HEK293 (cell line): Measurements from ENCODE around the gene JHY.
A peak's percentile ranks its signal among the peaks of the same experiment; 100 is the strongest.

Source experiments
- CTCF ChIA-PET: fragments of 350-600 bp; formaldehyde crosslinking; extraction: SDS; loops from one replicate; lab custom pipeline; 2021; ENCODE audit warnings: antibody characterized with exemption; lab: Yijun Ruan, JAX
- POLR2A ChIA-PET: fragments of 300-600 bp; formaldehyde crosslinking; extraction: SDS; loops from one replicate; lab custom pipeline; 2020; ENCODE audit warnings: antibody characterized with exemption, inconsistent platforms; lab: Yijun Ruan, JAX
- H3K27ac ChIP-seq: fragments of 200-500 bp; sonication (Bioruptor generic); 2 replicates; pipeline ENCODE4 v1.5.1; 2014; ENCODE audit warnings: low read depth, low read length, control low read depth, inconsistent platforms; ENCODE audit errors: extremely low read depth
- H3K36me3 ChIP-seq, 2 experiments: fragments of 200-500 bp in 1 of 2; sonication (Bioruptor generic) in 1 of 2; 1 replicate in 1 of 2; 2 replicates in 1 of 2; pipeline ENCODE4 v1.5.1; 2014 to 2017; ENCODE audit warnings: inconsistent platforms in 2 of 2, low read length in 2 of 2; ENCODE audit not compliant: control insufficient read depth in 2 of 2, insufficient read depth in 1 of 2
- H3K4me1 ChIP-seq: fragments of 200-500 bp; sonication (Bioruptor generic); 2 replicates; pipeline ENCODE4 v1.5.1; 2014; ENCODE audit warnings: mild to moderate bottlenecking, low read length, inconsistent platforms; ENCODE audit not compliant: control insufficient read depth, insufficient read depth
- H3K4me3 ChIP-seq: 2 replicates; pipeline ENCODE4 v1.5.1; 2011; ENCODE audit warnings: low read depth, mild to moderate bottlenecking, control low read depth, low read length, moderate library complexity
- H3K9me3 ChIP-seq: fragments of 200-500 bp; sonication (Bioruptor generic); 2 replicates; pipeline ENCODE4 v1.5.1; 2014; ENCODE audit warnings: low read depth, low read length, inconsistent platforms; ENCODE audit not compliant: control insufficient read depth, insufficient read depth
- GFI1B ChIP-seq: fragments of 450-650 bp; formaldehyde crosslinking; IDR thresholded peaks from 2 replicates; pipeline ENCODE4 v1.5.1; 2016; ENCODE audit warnings: missing biosample characterization, missing genetic modification characterization
- GLI4 ChIP-seq: fragments of 450-650 bp; formaldehyde crosslinking; IDR thresholded peaks from 2 replicates; pipeline ENCODE4 v1.5.1; 2016; ENCODE audit warnings: missing biosample characterization, missing genetic modification characterization
- KLF8 ChIP-seq: fragments of 450-650 bp; formaldehyde crosslinking; IDR thresholded peaks from 2 replicates; pipeline ENCODE4 v1.5.1; 2016; ENCODE audit warnings: missing biosample characterization, missing genetic modification characterization
- KLF9 ChIP-seq: fragments of 450-650 bp; formaldehyde crosslinking; IDR thresholded peaks from 2 replicates; pipeline ENCODE4 v1.5.1; 2016; ENCODE audit warnings: missing biosample characterization, missing genetic modification characterization, low read depth
- RBAK ChIP-seq: fragments of 450-650 bp; formaldehyde crosslinking; IDR thresholded peaks from 2 replicates; pipeline ENCODE4 v1.5.1; 2016; ENCODE audit warnings: missing biosample characterization, missing genetic modification characterization
- REPIN1 ChIP-seq: fragments of 450-650 bp; formaldehyde crosslinking; IDR thresholded peaks from 2 replicates; pipeline ENCODE4 v1.5.1; 2017; ENCODE audit warnings: missing biosample characterization, missing genetic modification characterization, low read depth
- SCRT2 ChIP-seq: fragments of 450-650 bp; formaldehyde crosslinking; IDR thresholded peaks from 2 replicates; pipeline ENCODE4 v1.5.1; 2016; ENCODE audit warnings: missing biosample characterization, missing genetic modification characterization
- SETDB1 ChIP-seq: IDR thresholded peaks from one replicate; pipeline ENCODE4 v1.6.1; 2017; ENCODE audit warnings: mild to moderate bottlenecking, low read length, moderate library complexity, mixed read lengths; ENCODE audit not compliant: insufficient read length
- YY2 ChIP-seq: fragments of 450-650 bp; formaldehyde crosslinking; IDR thresholded peaks from 2 replicates; pipeline ENCODE4 v1.5.1; 2016; ENCODE audit warnings: missing biosample characterization, missing genetic modification characterization
- ZNF140 ChIP-seq: fragments of 450-650 bp; formaldehyde crosslinking; IDR thresholded peaks from 2 replicates; pipeline ENCODE4 v1.5.1; 2016; ENCODE audit warnings: missing biosample characterization, missing genetic modification characterization
- ZNF146 ChIP-seq: fragments of 450-650 bp; formaldehyde crosslinking; IDR thresholded peaks from 2 replicates; pipeline ENCODE4 v1.5.1; 2016; ENCODE audit warnings: missing biosample characterization, missing genetic modification characterization
- ZNF16 ChIP-seq: fragments of 450-650 bp; formaldehyde crosslinking; IDR thresholded peaks from 2 replicates; pipeline ENCODE4 v1.5.1; 2016; ENCODE audit warnings: low read depth, missing biosample characterization, missing genetic modification characterization
- ZNF174 ChIP-seq: fragments of 450-650 bp; formaldehyde crosslinking; IDR thresholded peaks from 2 replicates; pipeline ENCODE4 v1.5.0; 2017; ENCODE audit warnings: missing biosample characterization, mild to moderate bottlenecking, missing genetic modification characterization
- ZNF24 ChIP-seq: fragments of 450-650 bp; formaldehyde crosslinking; IDR thresholded peaks from 2 replicates; pipeline ENCODE4 v1.5.1; 2016; ENCODE audit warnings: missing biosample characterization, missing genetic modification characterization
- ZNF292 ChIP-seq: fragments of 450-650 bp; formaldehyde crosslinking; IDR thresholded peaks from 2 replicates; pipeline ENCODE4 v1.5.1; 2016; ENCODE audit warnings: low read depth, missing biosample characterization, missing genetic modification characterization, borderline replicate concordance
- ZNF37A ChIP-seq: fragments of 450-650 bp; IDR thresholded peaks from 2 replicates; pipeline ENCODE4 v1.5.1; 2018; ENCODE audit warnings: missing biosample characterization, missing genetic modification characterization
- ZNF404 ChIP-seq: fragments of 450-650 bp; formaldehyde crosslinking; IDR thresholded peaks from 2 replicates; pipeline ENCODE4 v1.5.1; 2017; ENCODE audit warnings: missing biosample characterization, missing genetic modification characterization
- ZNF529 ChIP-seq: fragments of 450-650 bp; formaldehyde crosslinking; IDR thresholded peaks from 2 replicates; pipeline ENCODE4 v1.5.1; 2017; ENCODE audit warnings: missing genetic modification characterization, missing biosample characterization; ENCODE audit not compliant: insufficient replicate concordance
- ZNF558 ChIP-seq: fragments of 450-650 bp; formaldehyde crosslinking; IDR thresholded peaks from 2 replicates; pipeline ENCODE4 v1.5.1; 2016; ENCODE audit warnings: missing biosample characterization, missing genetic modification characterization
- ZNF560 ChIP-seq: fragments of 450-650 bp; formaldehyde crosslinking; IDR thresholded peaks from 2 replicates; pipeline ENCODE4 v1.5.1; 2017; ENCODE audit warnings: missing biosample characterization, missing genetic modification characterization, borderline replicate concordance
- ZNF610 ChIP-seq: fragments of 450-650 bp; formaldehyde crosslinking; IDR thresholded peaks from 2 replicates; pipeline ENCODE4 v1.5.1; 2016; ENCODE audit warnings: missing biosample characterization, missing genetic modification characterization, borderline replicate concordance
- ZNF621 ChIP-seq: fragments of 450-650 bp; formaldehyde crosslinking; IDR thresholded peaks from 2 replicates; pipeline ENCODE4 v1.5.1; 2017; ENCODE audit warnings: missing biosample characterization, missing genetic modification characterization
- ZNF670 ChIP-seq: fragments of 450-650 bp; formaldehyde crosslinking; IDR thresholded peaks from 2 replicates; pipeline ENCODE4 v1.5.1; 2016; ENCODE audit warnings: missing biosample characterization, missing genetic modification characterization, low read depth
- ZNF677 ChIP-seq: fragments of 450-650 bp; IDR thresholded peaks from 2 replicates; pipeline ENCODE4 v1.5.0; 2018; ENCODE audit warnings: missing biosample characterization, mild to moderate bottlenecking, missing genetic modification characterization, moderate library complexity
- ZNF707 ChIP-seq: fragments of 450-650 bp; formaldehyde crosslinking; IDR thresholded peaks from 2 replicates; pipeline ENCODE4 v1.5.1; 2016; ENCODE audit warnings: missing biosample characterization, missing genetic modification characterization
- ZNF747 ChIP-seq: fragments of 450-650 bp; formaldehyde crosslinking; IDR thresholded peaks from 2 replicates; pipeline ENCODE4 v1.5.1; 2016; ENCODE audit warnings: missing biosample characterization, missing genetic modification characterization
- ZNF830 ChIP-seq: fragments of 450-650 bp; IDR thresholded peaks from 2 replicates; pipeline ENCODE4 v1.5.0; 2018; ENCODE audit warnings: missing biosample characterization, missing genetic modification characterization, low read depth, mild to moderate bottlenecking, moderate library complexity
- TF ChIP-seq, protein P1 (sequence below): fragments of 450-650 bp; formaldehyde crosslinking; IDR thresholded peaks from 2 replicates; pipeline ENCODE4; 2016; ENCODE audit warnings: missing biosample characterization, missing genetic modification characterization
- TF ChIP-seq, protein P2 (sequence below): fragments of 450-650 bp; formaldehyde crosslinking; IDR thresholded peaks from 2 replicates; pipeline ENCODE4 v1.5.1; 2016; ENCODE audit warnings: missing biosample characterization, missing genetic modification characterization, borderline replicate concordance

The JHY gene

DNA sequence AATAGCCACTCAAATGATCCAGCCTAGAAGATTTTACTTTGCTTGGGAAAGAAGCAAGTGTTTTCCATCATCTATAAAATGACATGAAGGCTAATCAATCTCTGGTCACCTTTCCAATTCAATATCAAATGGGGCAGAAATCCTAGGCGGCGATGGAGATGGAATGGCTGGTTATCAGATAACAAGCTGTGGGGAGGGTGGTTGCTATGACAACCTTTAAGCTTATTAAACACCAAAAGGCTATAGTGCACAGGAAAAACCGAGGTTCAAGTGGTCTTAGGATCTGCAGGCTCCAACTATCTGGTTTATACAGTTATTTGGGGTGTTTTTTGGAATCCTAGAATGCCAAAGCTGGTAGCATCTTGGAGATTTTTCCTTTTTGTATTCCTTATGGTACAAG lies 113.0 kb downstream of the JHY start:
- no peak overlapping the region for H3K4me3 ChIP-seq
- no peaks in the 10 kb centered on the region for H3K9me3 ChIP-seq
- no peaks in the 10 kb centered on the region for H3K36me3 ChIP-seq
- no peaks in the 10 kb centered on the region for H3K4me1 ChIP-seq
- TF ChIP-seq ZNF404 (tag by site-specific recombination) (no peak), ZNF140 (tag by site-specific recombination) (no peak), ZNF174 (tag by site-specific recombination) (no peak), YY2 (no peak), ZNF610 (no peak), KLF8 (no peak), ZNF16 (no peak), ZNF37A (no peak), ZNF558 (tag by site-specific recombination) (no peak), ZNF560 (tag by site-specific recombination) (no peak), ZNF670 (tag by site-specific recombination) (no peak)
- TF ChIP-seq, protein P1, sequence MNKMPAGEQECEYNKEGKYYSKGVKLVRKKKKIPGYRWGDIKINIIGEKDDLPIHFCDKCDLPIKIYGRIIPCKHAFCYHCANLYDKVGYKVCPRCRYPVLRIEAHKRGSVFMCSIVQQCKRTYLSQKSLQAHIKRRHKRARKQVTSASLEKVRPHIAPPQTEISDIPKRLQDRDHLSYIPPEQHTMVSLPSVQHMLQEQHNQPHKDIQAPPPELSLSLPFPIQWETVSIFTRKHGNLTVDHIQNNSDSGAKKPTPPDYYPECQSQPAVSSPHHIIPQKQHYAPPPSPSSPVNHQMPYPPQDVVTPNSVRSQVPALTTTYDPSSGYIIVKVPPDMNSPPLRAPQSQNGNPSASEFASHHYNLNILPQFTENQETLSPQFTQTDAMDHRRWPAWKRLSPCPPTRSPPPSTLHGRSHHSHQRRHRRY (tag by site-specific recombination) = no peak
- ChIA-PET POLR2A (no interaction called here), CTCF (interaction anchor here (0.5 to 1.0 kb wide), 2 partner anchors 27 to 85 kb away, joined by 3 to 5 read pairs; no protein-coding TSS in a partner anchor)
- no peak overlapping the region for H3K27ac ChIP-seq

DNA sequence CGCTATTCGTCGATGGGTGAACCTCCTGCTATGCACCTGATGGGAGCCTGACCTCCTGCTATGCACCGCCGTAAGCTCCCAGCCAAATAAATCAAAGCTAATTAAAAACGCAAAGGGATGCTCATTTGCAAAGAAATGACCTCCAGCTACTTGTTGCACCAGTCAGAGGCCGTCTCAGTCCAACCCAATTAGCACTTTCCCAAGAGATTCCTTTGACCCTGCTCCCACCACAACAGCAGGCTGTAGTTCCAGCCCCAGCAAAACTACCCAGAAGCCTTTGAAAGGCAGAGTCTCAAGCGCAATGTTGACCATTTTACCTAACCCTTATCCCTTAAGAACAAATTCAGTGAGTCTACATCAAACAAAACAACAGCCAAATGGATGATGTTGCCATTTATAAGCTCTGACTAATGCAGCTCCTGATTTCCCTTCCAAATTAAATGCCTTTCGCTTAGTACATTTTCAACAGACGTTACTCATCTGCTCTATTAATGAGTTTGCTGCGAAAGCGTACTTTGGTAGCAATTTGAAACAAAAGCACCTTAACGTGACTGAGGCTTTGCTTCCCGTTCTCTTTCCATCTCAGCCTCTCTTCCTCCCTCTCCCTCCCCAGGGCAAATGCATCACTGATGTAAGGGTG lies 116.3 kb downstream of the JHY start:
- no peak overlapping the region for H3K4me3 ChIP-seq
- POLR2A ChIA-PET = no interaction called here
- no peak overlapping the region for H3K27ac ChIP-seq
- TF ChIP-seq ZNF677 (no peak), ZNF529 (tag by site-specific recombination) (no peak), SCRT2 (tag by site-specific recombination) (0 out of 2 replicates have a peak, but pooled peaks have one; percentile 20)
- TF ChIP-seq, all 188 proteins: peak for 1
- no peaks in the 10 kb centered on the region for H3K4me1 ChIP-seq
- no peaks in the 10 kb centered on the region for H3K9me3 ChIP-seq
- CTCF ChIA-PET = interaction anchor here (1.4 kb wide), 1 partner anchor 24 kb away, joined by 5 read pairs; no protein-coding TSS in a partner anchor
- no peaks in the 10 kb centered on the region for H3K36me3 ChIP-seq

DNA sequence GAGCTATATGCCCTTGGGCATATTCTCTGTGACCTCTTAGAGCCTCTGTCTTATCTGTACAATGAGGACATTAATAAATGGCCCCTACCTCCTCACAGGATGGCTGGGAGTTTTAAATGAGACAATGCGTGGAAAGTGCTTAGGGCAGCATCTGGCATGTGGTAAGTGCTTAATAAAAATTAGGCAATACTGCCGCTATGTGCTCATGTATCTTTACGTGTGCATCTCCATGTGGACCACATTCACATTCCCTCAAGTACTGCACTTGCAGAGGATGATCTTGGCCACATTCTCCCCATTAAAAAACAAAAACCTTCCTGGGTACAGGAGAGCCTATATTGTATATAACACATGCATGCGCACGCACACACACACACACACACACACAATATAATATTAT lies 118.2 kb downstream of the JHY start:
- Histone ChIP-seq H3K4me1 (no peaks in the 10 kb centered on the region), H3K27ac (no peak overlapping the region), H3K36me3 (no peaks in the 10 kb centered on the region), H3K4me3 (no peak overlapping the region), H3K9me3 (no peaks in the 10 kb centered on the region)
- CTCF ChIA-PET = no interaction called here
- POLR2A ChIA-PET = no interaction called here
- no peak for TF ChIP-seq ZNF830 (tag by site-specific recombination)
- TF ChIP-seq GFI1B (tag by site-specific recombination) = no peak
- TF ChIP-seq ZNF24 (tag by site-specific recombination) = no peak
- no peak for TF ChIP-seq KLF9 (tag by site-specific recombination)
- no peak for TF ChIP-seq SETDB1
- TF ChIP-seq GLI4 (tag by site-specific recombination) = no peak
- TF ChIP-seq, protein P2, sequence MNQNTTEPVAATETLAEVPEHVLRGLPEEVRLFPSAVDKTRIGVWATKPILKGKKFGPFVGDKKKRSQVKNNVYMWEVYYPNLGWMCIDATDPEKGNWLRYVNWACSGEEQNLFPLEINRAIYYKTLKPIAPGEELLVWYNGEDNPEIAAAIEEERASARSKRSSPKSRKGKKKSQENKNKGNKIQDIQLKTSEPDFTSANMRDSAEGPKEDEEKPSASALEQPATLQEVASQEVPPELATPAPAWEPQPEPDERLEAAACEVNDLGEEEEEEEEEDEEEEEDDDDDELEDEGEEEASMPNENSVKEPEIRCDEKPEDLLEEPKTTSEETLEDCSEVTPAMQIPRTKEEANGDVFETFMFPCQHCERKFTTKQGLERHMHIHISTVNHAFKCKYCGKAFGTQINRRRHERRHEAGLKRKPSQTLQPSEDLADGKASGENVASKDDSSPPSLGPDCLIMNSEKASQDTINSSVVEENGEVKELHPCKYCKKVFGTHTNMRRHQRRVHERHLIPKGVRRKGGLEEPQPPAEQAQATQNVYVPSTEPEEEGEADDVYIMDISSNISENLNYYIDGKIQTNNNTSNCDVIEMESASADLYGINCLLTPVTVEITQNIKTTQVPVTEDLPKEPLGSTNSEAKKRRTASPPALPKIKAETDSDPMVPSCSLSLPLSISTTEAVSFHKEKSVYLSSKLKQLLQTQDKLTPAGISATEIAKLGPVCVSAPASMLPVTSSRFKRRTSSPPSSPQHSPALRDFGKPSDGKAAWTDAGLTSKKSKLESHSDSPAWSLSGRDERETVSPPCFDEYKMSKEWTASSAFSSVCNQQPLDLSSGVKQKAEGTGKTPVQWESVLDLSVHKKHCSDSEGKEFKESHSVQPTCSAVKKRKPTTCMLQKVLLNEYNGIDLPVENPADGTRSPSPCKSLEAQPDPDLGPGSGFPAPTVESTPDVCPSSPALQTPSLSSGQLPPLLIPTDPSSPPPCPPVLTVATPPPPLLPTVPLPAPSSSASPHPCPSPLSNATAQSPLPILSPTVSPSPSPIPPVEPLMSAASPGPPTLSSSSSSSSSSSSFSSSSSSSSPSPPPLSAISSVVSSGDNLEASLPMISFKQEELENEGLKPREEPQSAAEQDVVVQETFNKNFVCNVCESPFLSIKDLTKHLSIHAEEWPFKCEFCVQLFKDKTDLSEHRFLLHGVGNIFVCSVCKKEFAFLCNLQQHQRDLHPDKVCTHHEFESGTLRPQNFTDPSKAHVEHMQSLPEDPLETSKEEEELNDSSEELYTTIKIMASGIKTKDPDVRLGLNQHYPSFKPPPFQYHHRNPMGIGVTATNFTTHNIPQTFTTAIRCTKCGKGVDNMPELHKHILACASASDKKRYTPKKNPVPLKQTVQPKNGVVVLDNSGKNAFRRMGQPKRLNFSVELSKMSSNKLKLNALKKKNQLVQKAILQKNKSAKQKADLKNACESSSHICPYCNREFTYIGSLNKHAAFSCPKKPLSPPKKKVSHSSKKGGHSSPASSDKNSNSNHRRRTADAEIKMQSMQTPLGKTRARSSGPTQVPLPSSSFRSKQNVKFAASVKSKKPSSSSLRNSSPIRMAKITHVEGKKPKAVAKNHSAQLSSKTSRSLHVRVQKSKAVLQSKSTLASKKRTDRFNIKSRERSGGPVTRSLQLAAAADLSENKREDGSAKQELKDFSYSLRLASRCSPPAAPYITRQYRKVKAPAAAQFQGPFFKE (tag by site-specific recombination) = no peak
- TF ChIP-seq ZNF292 = no peak
- no peak for TF ChIP-seq ZNF146
- no peak for TF ChIP-seq REPIN1
- TF ChIP-seq ZNF707 = no peak
- TF ChIP-seq ZNF747 (tag by site-specific recombination) = no peak
- no peak for TF ChIP-seq RBAK (tag by site-specific recombination)
- no peak for TF ChIP-seq ZNF621 (tag by site-specific recombination)
